K562 (cell line): ENCODE data around the gene ADD2. TPM values are rescaled to one million over a fixed set of nuclear protein-coding genes. Genes with fewer than 3 reads are reported as not detected.

ENCODE experiments used
- ATAC-seq: fragments of 200-7000 bp; cut with Tn5 transposase; 3 replicates; pipeline ENCODE4 v1.9.1; 2020; ENCODE audit warnings: moderate library complexity
- BruUV-seq: library from RNA; stranded (reverse); fragments of 400-500 nt; replicated peaks from 2 replicates; lab custom pipeline; 2021; lab: Mats Ljungman, UMichigan
- CTCF ChIA-PET: fragments of 300-600 bp; formaldehyde crosslinking; extraction: SDS; loops from one replicate; lab custom pipeline; 2021; ENCODE audit warnings: low intra/inter-chr PET ratio; lab: Yijun Ruan, JAX
- POLR2A ChIA-PET: fragments of 300-600, 350-650 bp; sonication (Branson Sonifier 250); formaldehyde crosslinking; extraction: SDS; loops from one replicate; lab custom pipeline; 2021; ENCODE audit warnings: antibody characterized with exemption, inconsistent platforms; lab: Yijun Ruan, JAX
- DNase-seq, 4 experiments: peaks; one replicate each; pipeline versions ENCODE4 v3.0.0 to v3.0.0-alpha.2; 2011 to 2018; ENCODE audit warnings: low spot score in 3 of 4, mixed read lengths in 3 of 4; ENCODE audit errors: extremely low read depth in 1 of 4
- FAIRE-seq: peaks from 2 replicates; lab custom pipeline; 2011; peaks lifted over from hg19 to GRCh38; lab: Jason Lieb, UNC
- H2AFZ ChIP-seq: 2 replicates; pipeline ENCODE4 v1.6.0; 2011; ENCODE audit warnings: low read depth, low read length, control low read depth, inconsistent platforms
- H3K27ac ChIP-seq: fragments of 200-600 bp; 3 replicates; pipeline ENCODE4 v1.8.0; 2011; ENCODE audit warnings: low read depth, mild to moderate bottlenecking, control low read depth, inconsistent platforms, low read length, moderate library complexity, mixed read lengths; ENCODE audit errors: extremely low read depth
- H3K27me3 ChIP-seq, 2 experiments: fragments of 300-600 bp in 1 of 2; 2 replicates in 1 of 2; 3 replicates in 1 of 2; pipeline versions ENCODE4 v1.6.0 to v1.8.0; 2011; ENCODE audit warnings: inconsistent platforms in 2 of 2, low read length in 2 of 2, mild to moderate bottlenecking in 1 of 2, mixed read lengths in 1 of 2, moderate library complexity in 1 of 2; ENCODE audit not compliant: control insufficient read depth in 2 of 2, insufficient read depth in 2 of 2
- H3K36me3 ChIP-seq: fragments of 300-600 bp; 3 replicates; pipeline ENCODE4 v1.8.0; 2011; ENCODE audit warnings: mild to moderate bottlenecking, low read length, inconsistent platforms; ENCODE audit not compliant: control insufficient read depth, insufficient read depth
- H3K4me1 ChIP-seq, 2 experiments: fragments of 200-600 bp in 1 of 2; replicated peaks in 1 of 2; 2 replicates in 1 of 2; 3 replicates in 1 of 2; pipeline versions ENCODE4 v1.5.1 to v1.8.0; 2011; ENCODE audit warnings: inconsistent platforms in 2 of 2, low read length in 2 of 2, mild to moderate bottlenecking in 1 of 2, mixed read lengths in 1 of 2, moderate library complexity in 1 of 2; ENCODE audit not compliant: control insufficient read depth in 2 of 2, insufficient read depth in 2 of 2
- H3K4me2 ChIP-seq: 2 replicates; pipeline ENCODE4 v1.6.1; 2011; ENCODE audit warnings: low read length, control low read depth, inconsistent platforms, mixed read lengths; ENCODE audit not compliant: insufficient read depth
- H3K4me3 ChIP-seq: fragments of 200-600 bp; sonication (generic), shearing (Covaris generic); 2 replicates; pipeline ENCODE4 v1.5.1; 2016; ENCODE audit warnings: control low read depth, inconsistent platforms
- H3K79me2 ChIP-seq: fragments of 200-600 bp; 3 replicates; pipeline ENCODE4 v1.8.0; 2011; ENCODE audit warnings: low read length, inconsistent platforms; ENCODE audit not compliant: control insufficient read depth, insufficient read depth
- H3K9ac ChIP-seq, 2 experiments: 2 replicates each; pipeline versions ENCODE4 v1.6.0 to v1.6.1; 2011; ENCODE audit warnings: low read depth in 2 of 2, low read length in 2 of 2, control low read depth in 1 of 2, inconsistent platforms in 1 of 2, mild to moderate bottlenecking in 1 of 2, mixed read lengths in 1 of 2; ENCODE audit not compliant: insufficient read depth in 1 of 2
- H3K9me1 ChIP-seq: one replicate; pipeline ENCODE4 v1.6.0; 2011; ENCODE audit warnings: inconsistent platforms, mild to moderate bottlenecking, low read length, moderate library complexity; ENCODE audit not compliant: control insufficient read depth, insufficient read depth
- H3K9me3 ChIP-seq: replicated peaks from 2 replicates; pipeline ENCODE4 v1.5.1; 2011; ENCODE audit warnings: low read depth, low read length, inconsistent platforms; ENCODE audit not compliant: control insufficient read depth, insufficient read depth
- H4K20me1 ChIP-seq: replicated peaks from 2 replicates; pipeline ENCODE4 v1.6.1; 2011; ENCODE audit warnings: low read length, inconsistent platforms, mixed read lengths; ENCODE audit not compliant: control insufficient read depth, insufficient read depth
- CREB1 ChIP-seq, 2 experiments: sonication (generic) in 1 of 2; formaldehyde crosslinking in 1 of 2; IDR thresholded peaks; 2 replicates each; pipeline versions ENCODE4 v1.6.1 to v1.8.0; 2012 to 2022; ENCODE audit warnings: inconsistent platforms in 1 of 2, mild to moderate bottlenecking in 1 of 2, missing genetic modification reagents in 1 of 2, moderate library complexity in 1 of 2
- ERF ChIP-seq: fragments of 450-650 bp; formaldehyde crosslinking; IDR thresholded peaks from 2 replicates; pipeline ENCODE4 v1.4.0; 2020; ENCODE audit warnings: mild to moderate bottlenecking, mixed read lengths
- GABPA ChIP-seq: fragments of 200-800 bp; sonication (Bioruptor generic); conservative IDR thresholded peaks from 2 replicates; pipeline ENCODE4 v1.6.1; 2016; ENCODE audit warnings: low read depth, missing genetic modification characterization, missing compliant biosample characterization
- HMBOX1 ChIP-seq: sonication (generic); IDR thresholded peaks from 2 replicates; pipeline ENCODE4 v1.6.1; 2016
- JUND ChIP-seq, 2 experiments: IDR thresholded peaks; 2 replicates in 1 of 2; 3 replicates in 1 of 2; pipeline ENCODE4 v1.6.1; 2011; ENCODE audit warnings: borderline replicate concordance in 2 of 2, low read depth in 2 of 2, low read length in 2 of 2, improper control_type of control experiment in 1 of 2, missing biosample characterization in 1 of 2, missing genetic modification characterization in 1 of 2, missing genetic modification reagents in 1 of 2
- L3MBTL2 ChIP-seq: fragments of 450-650 bp; IDR thresholded peaks from 2 replicates; pipeline ENCODE4 v1.6.1; 2016; ENCODE audit warnings: mild to moderate bottlenecking, moderate library complexity
- MAZ ChIP-seq, 2 experiments: fragments of 450-650 bp in 1 of 2; sonication (generic) in 1 of 2; formaldehyde crosslinking; IDR thresholded peaks in 1 of 2; conservative IDR thresholded peaks in 1 of 2; 2 replicates each; pipeline versions ENCODE4 v1.4.0 to v1.5.0; 2020; ENCODE audit warnings: mild to moderate bottlenecking in 1 of 2, missing genetic modification reagents in 1 of 2
- STAG1 ChIP-seq: sonication (generic); formaldehyde crosslinking; IDR thresholded peaks from 2 replicates; pipeline ENCODE4 v1.5.0; 2020; ENCODE audit warnings: missing genetic modification reagents, borderline replicate concordance
- WGBS: fragments of 100-300 bp; shearing (Covaris generic); methylation state at CpG from one replicate; pipeline ENCODE4 v1.1.6; 2016; ENCODE audit warnings: low coverage, mixed read lengths; ENCODE audit not compliant: insufficient coverage; ENCODE audit errors: missing lambda C conversion rate; 5-methylcytosine and 5-hydroxymethylcytosine counted together
- in situ Hi-C: fragments of 300-500 bp; cut with MboI; formaldehyde crosslinking; loops from 4 replicates; pipeline ENCODE4 v1.15.0; 2018; ENCODE audit warnings: inconsistent platforms, mixed read lengths
- intact Hi-C: fragments of 100-400 bp; cut with micrococcal nuclease; formaldehyde crosslinking; loops from 2 replicates; pipeline ENCODE4 v1.14.2; 2022
- polyA plus RNA-seq, 8 experiments: library from polyadenylated mRNA; depleted of rRNA in 4 of 8; stranded (reverse) in 5 of 8; unstranded in 3 of 8; fragments of >200 nt; fragmentation: Nextera tagmentation in 2 of 8; fragmentation: Illumina TruSeq in 1 of 8; extraction: Ambion mirVana in 2 of 8; extraction: Trizol in 1 of 8; gene quantifications; 2 replicates each; pipeline versions ENCODE4 v1.2.1 to v1.2.3, GENCODE V29; 2011 to 2014; ENCODE audit warnings: inconsistent platforms in 1 of 8, missing spikeins in 1 of 8
- total RNA-seq, 7 experiments: library from RNA; depleted of rRNA in 6 of 7; stranded (reverse); fragments of >200 nt in 6 of 7; fragmentation: Illumina TruSeq in 2 of 7; extraction: Trizol in 2 of 7; gene quantifications; 2 replicates each; pipeline versions ENCODE4 v1.2.1 to v1.2.3, GENCODE V29; 2011 to 2021; ENCODE audit warnings: low replicate concordance in 1 of 7

Gene ADD2
- total and polyA plus RNA-seq, 9 of the 15 experiments (the other 6 are each of a cell fraction or from before 2014, with no cell fraction given): 3.5 to 63.0 (median 36.2) TPM

GRCh38 chr2:70789304-70790135 lies 21.5 kb upstream of the ADD2 start:
- Histone ChIP-seq H3K9ac (peak overlapping the region in 1 of 2 experiments; percentile 47; a peak in 1 of 4 replicates), H2AFZ (peak overlapping the region; percentile 77; the same call in 1 of the 2 replicates), H3K4me2 (peak overlapping the region; percentile 22; the same call in 1 of the 2 replicates), H3K4me3 (no peak overlapping the region), H3K27me3 (peaks cover 6 to 16% of the 10 kb centered on the region in 2 experiments), H4K20me1 (no peaks in the 10 kb centered on the region), H3K36me3 (no peaks in the 10 kb centered on the region), H3K9me1 (no peaks in the 10 kb centered on the region), H3K79me2 (no peaks in the 10 kb centered on the region), H3K27ac (no peak overlapping the region), H3K4me1 (peaks cover 0 to 10% of the 10 kb centered on the region in 2 experiments; a peak in 3 of 5 replicates), H3K9me3 (no peaks in the 10 kb centered on the region)
- intact Hi-C loops: loop anchor here (2.0 to 10.0 kb wide), 4 partner anchors 73 to 487 kb away; partner anchors contain the start of gene FAM136A
- ChIA-PET POLR2A (interaction anchor here (0.6 kb wide), 1 partner anchor 101 kb away, joined by 3 read pairs; no protein-coding TSS in a partner anchor), CTCF (interaction anchor here (0.8 to 1.2 kb wide), 2 partner anchors 159 to 188 kb away, joined by 3 to 7 read pairs; no protein-coding TSS in a partner anchor)
- WGBS: 24% methylated on average over 29 of the region's 33 CpGs
- peak; percentile 90 for ATAC-seq
- BruUV-seq: no TSS peak
- in situ Hi-C loops: loop anchor here (5.0 to 25.0 kb wide), 2 partner anchors 158 to 477 kb away; partner anchors contain the start of gene FAM136A
- DNase-seq: peak; percentile 52 to 78 (median 62)
- peak; percentile 90 for FAIRE-seq
- TF ChIP-seq MAZ (CRISPR knock-in tag; conservative IDR thresholded peaks at IDR 0.05 in 1 of 2, IDR thresholded peaks at IDR 0.05 in 1 of 2) (peak in 1 of 2 experiments; percentile 31; a peak in 1 of 4 replicates), GABPA (tag) (0 out of 2 replicates have a peak, but pooled peaks have one; percentile 23), HMBOX1 (no peak), CREB1 (IDR thresholded peaks at IDR 0.05) (peak; percentile 29; the same call in 1 of the 2 replicates), CREB1 (CRISPR knock-in tag; IDR thresholded peaks at IDR 0.05) (no peak), JUND (IDR thresholded peaks at IDR 0.05; ENCODE audit: borderline replicate concordance, low read depth, low read length) (0 out of 2 replicates have a peak, but pooled peaks have one; percentile 10), JUND (tag; IDR thresholded peaks at IDR 0.05; ENCODE audit: borderline replicate concordance, low read depth, low read length) (no peak; the same call in 2 of the 3 replicates), L3MBTL2 (peak; percentile 64), STAG1 (CRISPR knock-in tag) (peak; percentile 57; the same call in 1 of the 2 replicates), ERF (CRISPR knock-in tag) (no peak)
